Loucy (cell line): ENCODE results near the gene ZNF536.

ENCODE experiments used
- H2AFZ ChIP-seq: fragments of 200-600 bp; sonication (generic); 2 replicates; pipeline ENCODE4 v1.6.0; 2016; ENCODE audit warnings: antibody characterized with exemption, mild to moderate bottlenecking, low read length, moderate library complexity
- H3F3A ChIP-seq: fragments of 200-600 bp; 2 replicates; pipeline ENCODE4 v1.6.0; 2016; ENCODE audit warnings: antibody characterized with exemption, low read depth, mild to moderate bottlenecking
- H3K27me3 ChIP-seq: fragments of 200-600 bp; sonication (generic); 2 replicates; pipeline ENCODE4 v1.6.1; 2014; ENCODE audit warnings: low read length, mild to moderate bottlenecking; ENCODE audit not compliant: insufficient read depth, poor library complexity, severe bottlenecking
- H3K36me3 ChIP-seq: fragments of 200-600 bp; sonication (generic); 2 replicates; pipeline ENCODE4 v1.6.1; 2016; ENCODE audit warnings: low read length; ENCODE audit not compliant: insufficient read depth
- H3K4me1 ChIP-seq: fragments of 200-600 bp; sonication (generic); 2 replicates; pipeline ENCODE4 v1.5.1; 2014; ENCODE audit warnings: low read length, mild to moderate bottlenecking; ENCODE audit not compliant: insufficient read depth, poor library complexity, severe bottlenecking
- H3K4me2 ChIP-seq: fragments of 200-600 bp; sonication (generic); 2 replicates; pipeline ENCODE4 v1.6.0; 2014; ENCODE audit warnings: antibody characterized with exemption, low read length, low read depth, mild to moderate bottlenecking; ENCODE audit not compliant: poor library complexity, severe bottlenecking
- H3K4me3 ChIP-seq: fragments of 200-600 bp; sonication (generic); 2 replicates; pipeline ENCODE4 v1.5.1; 2014; ENCODE audit warnings: low read length, mild to moderate bottlenecking, mixed read lengths; ENCODE audit not compliant: poor library complexity, severe bottlenecking
- H3K79me2 ChIP-seq: fragments of 200-600 bp; sonication (generic); 2 replicates; pipeline ENCODE4 v1.6.1; 2014; ENCODE audit warnings: low read length; ENCODE audit not compliant: insufficient read depth
- H3K9ac ChIP-seq: fragments of 200-600 bp; sonication (generic); 2 replicates; pipeline ENCODE4 v1.6.0; 2014; ENCODE audit warnings: mild to moderate bottlenecking, low read depth, low read length, moderate library complexity; ENCODE audit not compliant: poor library complexity, severe bottlenecking
- H3K9me2 ChIP-seq: fragments of 200-600 bp; sonication (generic); replicated peaks from 2 replicates; pipeline ENCODE4 v1.6.1; 2016; ENCODE audit warnings: low read depth, low read length, mixed read lengths
- H3K9me3 ChIP-seq: fragments of 200-600 bp; sonication (generic); 2 replicates; pipeline ENCODE4 v1.6.1; 2014; ENCODE audit warnings: mild to moderate bottlenecking, antibody characterized with exemption, low read length, low read depth; ENCODE audit not compliant: insufficient read depth
- H4K20me1 ChIP-seq: fragments of 200-600 bp; sonication (generic); 2 replicates; pipeline ENCODE4 v1.6.0; 2014; ENCODE audit warnings: antibody characterized with exemption, low read length, mild to moderate bottlenecking; ENCODE audit not compliant: insufficient read depth, poor library complexity, severe bottlenecking
- CTCF ChIP-seq: fragments of 200-600 bp; sonication (generic); conservative IDR thresholded peaks from 2 replicates; pipeline ENCODE4 v1.5.1; 2014; ENCODE audit warnings: mild to moderate bottlenecking, antibody characterized with exemption, low read length
- EZH2phosphoT487 ChIP-seq: fragments of 200-600 bp; IDR thresholded peaks from 2 replicates; pipeline ENCODE4 v1.6.1; 2018; ENCODE audit warnings: antibody characterized with exemption, mild to moderate bottlenecking, moderate library complexity, borderline replicate concordance

ZNF536 gene

GRCh38 chr19:30566681-30567420, 194.7 kb downstream of the ZNF536 start:
- no peaks in the 10 kb centered on the region for H3K27me3 ChIP-seq
- H3K4me2 ChIP-seq = no peak overlapping the region
- H4K20me1 ChIP-seq = no peaks in the 10 kb centered on the region
- H3K36me3 ChIP-seq = no peaks in the 10 kb centered on the region
- H3K4me3 ChIP-seq = no peak overlapping the region
- H3K79me2 ChIP-seq = no peaks in the 10 kb centered on the region
- peaks cover 7% of the 10 kb centered on the region; the same call in 1 of the 2 replicates for H3K9me3 ChIP-seq
- no peaks in the 10 kb centered on the region for H3F3A ChIP-seq
- no peaks in the 10 kb centered on the region for H3K4me1 ChIP-seq
- TF ChIP-seq CTCF = no peak
- TF ChIP-seq EZH2phosphoT487 = no peak
- H3K9me2 ChIP-seq = no peaks in the 10 kb centered on the region
- no peak overlapping the region for H3K9ac ChIP-seq
- no peak overlapping the region for H2AFZ ChIP-seq

GRCh38 chr19:30567536-30568232, 195.5 kb downstream of the ZNF536 start:
- Histone ChIP-seq H3K27me3 (no peaks in the 10 kb centered on the region), H4K20me1 (no peaks in the 10 kb centered on the region), H2AFZ (no peak overlapping the region), H3K79me2 (no peaks in the 10 kb centered on the region), H3F3A (no peaks in the 10 kb centered on the region), H3K4me1 (no peaks in the 10 kb centered on the region), H3K9me2 (no peaks in the 10 kb centered on the region), H3K36me3 (no peaks in the 10 kb centered on the region), H3K4me2 (no peak overlapping the region), H3K9ac (no peak overlapping the region), H3K4me3 (no peak overlapping the region), H3K9me3 (peaks cover 9% of the 10 kb centered on the region; the same call in 1 of the 2 replicates)
- no peak for TF ChIP-seq EZH2phosphoT487
- TF ChIP-seq CTCF = no peak

- Histone ChIP-seq H3K36me3 (no peaks in the 10 kb centered on the region), H3K79me2 (no peaks in the 10 kb centered on the region), H4K20me1 (no peaks in the 10 kb centered on the region), H3K4me1 (no peaks in the 10 kb centered on the region), H3K9me2 (no peaks in the 10 kb centered on the region), H3K9me3 (peaks cover 14% of the 10 kb centered on the region; the same call in 1 of the 2 replicates), H3K27me3 (no peaks in the 10 kb centered on the region), H3F3A (no peaks in the 10 kb centered on the region), H3K4me3 (no peak overlapping the region), H3K9ac (no peak overlapping the region), H3K4me2 (no peak overlapping the region), H2AFZ (no peak overlapping the region)
- no peak for TF ChIP-seq EZH2phosphoT487
- no peak for TF ChIP-seq CTCF
Measured at GRCh38 chr19:30570194-30570593, 198.0 kb downstream of the ZNF536 start.
